GM18868 (cell line): ENCODE measurements around the gene GPX4.

Source experiments
- ATAC-seq: cut with Tn5 transposase; IDR thresholded peaks from one replicate; pipeline ENCODE4 v1.9.1; 2021; ENCODE audit warnings: mild to moderate bottlenecking, moderate library complexity; ENCODE audit not compliant: unreplicated experiment

The GPX4 gene

DNA sequence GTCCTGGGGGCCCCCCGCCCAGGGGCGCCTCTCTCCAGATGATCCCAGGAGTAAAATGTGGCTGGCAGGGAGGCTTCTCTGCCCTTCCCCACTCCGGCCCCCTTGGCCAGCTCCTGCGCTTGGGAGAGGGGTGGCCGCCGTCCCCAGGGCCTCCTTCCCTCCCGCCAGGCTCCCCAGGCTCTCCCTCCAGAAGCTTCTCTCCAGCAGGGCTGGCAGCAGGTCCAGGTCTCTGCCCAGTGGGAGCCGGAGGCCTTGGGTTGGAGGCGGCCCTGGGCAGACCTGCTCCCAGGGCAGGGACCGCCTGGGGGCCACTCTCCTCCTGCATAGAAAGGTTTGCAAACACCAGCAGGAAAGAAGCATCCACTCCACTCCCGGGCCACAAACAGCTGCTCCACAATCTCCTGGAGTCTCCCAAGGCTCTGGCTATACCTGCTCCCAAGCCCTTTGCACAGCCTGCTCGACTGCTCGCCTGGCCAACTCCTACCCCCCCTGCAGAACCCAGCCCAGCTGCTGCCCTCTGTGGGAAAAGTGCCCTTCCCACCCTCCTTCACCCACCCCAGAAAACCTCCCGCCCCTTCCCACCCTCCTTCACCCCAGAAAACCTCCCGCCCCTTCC lies 44.2 kb downstream of the GPX4 start:
- no peak for ATAC-seq

DNA sequence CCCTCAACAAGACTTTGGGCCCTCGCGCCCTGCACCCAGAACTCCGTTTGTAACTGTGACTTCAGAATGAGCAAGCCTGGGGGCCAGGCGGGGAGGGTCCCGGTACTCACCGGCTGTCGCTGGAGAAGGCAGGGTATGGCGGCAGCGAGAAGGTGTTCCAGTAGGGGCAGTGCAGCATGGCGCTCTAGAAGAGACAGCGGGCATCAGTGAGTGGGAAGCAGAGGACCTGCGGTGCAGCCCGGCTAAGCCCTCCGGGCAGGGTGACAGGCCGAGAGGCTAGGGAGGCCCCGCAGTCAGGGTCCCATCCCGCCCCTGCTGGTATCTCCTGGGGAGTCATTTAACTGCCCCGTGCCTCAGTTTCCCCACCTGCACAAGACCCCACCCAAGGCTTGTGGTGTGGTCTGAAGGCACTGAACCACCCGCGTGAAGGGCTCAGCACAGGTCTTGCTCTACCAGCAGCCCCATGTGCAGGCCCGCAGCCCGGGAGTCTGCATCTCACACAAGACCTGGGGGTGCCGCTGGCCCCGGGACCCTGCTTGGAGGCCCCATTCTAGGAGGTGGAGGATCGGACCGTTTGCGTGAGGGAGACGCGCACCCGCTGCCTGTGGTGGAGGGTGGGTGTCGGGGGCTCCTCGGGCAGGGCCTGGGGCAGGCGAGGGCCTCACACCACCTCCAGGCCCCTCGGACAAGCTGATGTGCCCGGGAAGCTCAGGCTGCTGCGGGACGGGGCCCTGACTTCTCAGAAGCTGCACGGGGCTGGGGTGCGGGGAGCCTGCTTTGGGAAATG lies 45.7 kb downstream of the GPX4 start:
- ATAC-seq, result no peak

DNA sequence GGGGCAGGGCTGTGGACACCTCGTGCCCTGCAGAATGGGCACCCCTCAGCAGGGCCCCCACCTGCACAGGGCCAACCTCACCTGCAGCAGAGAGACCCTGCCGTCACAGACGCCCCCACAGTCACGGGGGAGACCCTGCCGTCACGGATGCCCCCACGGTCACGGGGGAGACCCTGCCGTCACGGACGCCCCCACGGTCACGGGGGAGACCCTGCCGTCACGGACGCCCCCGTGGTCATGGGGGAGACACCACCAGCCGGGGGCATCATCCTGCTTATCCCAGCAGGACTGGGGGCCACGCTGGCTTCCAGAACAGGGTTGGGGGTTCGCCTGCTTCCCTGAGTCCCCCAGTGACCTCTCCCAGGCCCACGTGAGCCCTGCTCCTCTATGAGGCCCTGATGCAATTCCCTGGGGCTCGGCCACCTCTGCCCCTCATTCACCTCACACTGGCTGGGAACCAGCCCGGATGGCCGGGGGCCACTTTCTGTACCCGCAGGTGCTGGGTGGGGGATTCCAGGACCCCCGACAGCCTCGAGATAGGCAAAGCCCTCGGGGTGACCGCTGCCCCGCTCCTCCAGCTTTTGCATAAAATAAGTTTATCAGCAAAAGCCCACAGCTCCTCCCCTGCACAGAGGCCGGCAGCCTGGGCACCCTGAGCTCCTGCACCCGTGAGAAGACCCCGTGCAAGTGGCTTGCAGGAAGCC lies 46.7 kb downstream of the GPX4 start:
- no peak for ATAC-seq

DNA sequence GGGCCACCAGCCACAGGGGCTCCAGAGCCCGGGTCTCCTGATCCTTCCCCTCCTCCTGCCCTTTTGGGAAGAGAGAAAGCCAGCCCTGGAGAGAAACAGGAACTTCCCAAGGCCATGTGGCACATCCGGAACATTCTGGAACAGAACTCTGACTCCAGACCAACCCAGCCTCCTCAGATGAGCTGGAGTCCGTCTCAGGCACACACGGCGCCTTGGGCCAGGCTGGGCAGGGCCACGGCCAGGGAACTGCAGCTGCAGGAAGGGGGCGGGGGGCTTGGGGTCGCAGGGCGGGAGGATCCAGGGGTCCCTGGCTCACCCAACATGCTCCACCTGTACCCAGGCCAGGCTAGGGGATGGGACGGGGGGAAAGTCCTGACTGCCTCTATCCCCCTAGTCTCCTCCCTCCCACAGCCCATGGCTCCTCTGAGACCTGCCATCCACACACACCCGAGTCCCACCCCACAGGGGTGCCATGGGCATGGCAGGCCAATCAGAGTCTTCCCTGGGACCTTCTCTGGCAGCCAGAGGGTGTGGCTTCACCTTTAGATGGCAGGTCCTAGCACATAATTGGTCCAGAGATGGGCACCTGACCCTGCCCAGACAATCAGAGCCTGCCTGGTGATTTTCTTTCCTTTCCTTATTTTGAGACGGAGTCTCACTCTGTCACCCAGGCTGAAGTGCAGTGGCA lies 47.4 kb downstream of the GPX4 start:
- ATAC-seq, result no peak

DNA sequence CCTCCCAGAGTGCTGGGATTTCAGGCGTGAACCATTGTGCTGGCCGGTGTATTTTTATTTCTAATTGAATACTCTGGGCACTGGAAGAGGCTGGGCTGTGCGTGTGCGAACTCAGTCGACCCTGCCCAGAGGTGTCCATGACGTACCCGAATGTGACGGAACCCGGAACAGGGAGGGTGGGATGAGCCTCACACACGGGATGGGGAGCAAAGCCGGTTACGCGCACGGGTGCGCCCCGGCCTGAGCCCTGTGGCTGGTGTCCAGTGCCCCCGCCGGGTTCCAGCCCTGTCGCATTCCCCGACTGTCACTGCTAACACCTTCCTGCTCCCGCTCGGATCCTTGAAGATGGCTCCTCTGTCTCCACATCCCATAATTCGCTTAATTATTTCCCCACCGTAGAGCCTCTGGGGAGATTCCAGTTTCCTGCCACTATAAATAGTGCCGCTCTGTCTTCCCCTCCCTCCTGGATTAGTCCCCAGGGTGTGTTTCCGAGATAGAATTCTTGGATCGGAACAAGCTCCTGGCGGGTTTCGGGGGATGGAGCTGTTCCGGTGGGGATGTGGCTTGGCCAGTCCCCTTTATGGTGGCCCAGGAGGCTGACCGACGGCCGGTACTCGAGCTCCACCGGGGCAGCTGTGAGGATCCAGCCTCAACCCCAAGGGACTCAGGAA lies 48.3 kb downstream of the GPX4 start:
- no peak for ATAC-seq

DNA sequence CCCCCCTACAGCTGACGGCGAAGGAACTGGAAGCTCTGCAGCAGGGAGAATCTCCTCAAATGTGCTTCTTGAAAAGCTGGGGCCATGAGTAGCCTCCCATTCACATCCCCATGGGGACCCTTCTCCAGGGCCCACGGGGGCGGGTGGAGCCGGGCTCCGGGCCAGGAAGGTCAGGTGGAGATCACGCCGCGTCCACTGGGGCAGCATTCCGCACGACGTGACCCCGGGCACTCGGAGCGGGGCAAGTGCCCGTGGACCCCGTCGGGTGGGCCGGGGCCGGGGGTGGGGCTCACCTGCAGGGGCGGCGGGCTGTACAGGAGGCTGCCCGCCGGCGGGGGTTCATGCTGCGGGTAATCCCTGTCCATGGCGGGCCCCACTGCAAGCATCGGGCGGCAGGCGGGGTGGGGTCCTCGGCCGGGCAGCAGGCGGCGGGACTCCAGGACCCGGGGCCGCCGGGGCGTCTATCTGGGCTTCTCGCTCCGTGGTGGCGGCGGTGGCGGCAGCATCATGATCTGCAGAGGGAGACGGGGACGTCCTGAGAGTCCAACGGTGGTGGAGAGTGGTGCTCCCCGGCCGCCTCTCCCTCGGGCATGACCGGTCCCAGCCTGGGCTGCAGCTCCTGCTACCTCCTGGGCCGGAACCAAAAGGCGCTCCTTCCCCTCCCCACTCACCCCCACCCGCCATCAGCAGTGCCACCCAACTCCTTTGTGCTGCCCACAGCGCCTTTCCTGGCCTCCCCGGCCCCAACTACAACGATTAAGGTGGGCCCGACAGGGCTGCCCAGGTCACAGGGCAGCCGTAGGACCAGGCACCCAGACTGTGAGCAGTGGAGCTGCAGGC lies 50.3 kb downstream of the GPX4 start:
- ATAC-seq, result no peak

DNA sequence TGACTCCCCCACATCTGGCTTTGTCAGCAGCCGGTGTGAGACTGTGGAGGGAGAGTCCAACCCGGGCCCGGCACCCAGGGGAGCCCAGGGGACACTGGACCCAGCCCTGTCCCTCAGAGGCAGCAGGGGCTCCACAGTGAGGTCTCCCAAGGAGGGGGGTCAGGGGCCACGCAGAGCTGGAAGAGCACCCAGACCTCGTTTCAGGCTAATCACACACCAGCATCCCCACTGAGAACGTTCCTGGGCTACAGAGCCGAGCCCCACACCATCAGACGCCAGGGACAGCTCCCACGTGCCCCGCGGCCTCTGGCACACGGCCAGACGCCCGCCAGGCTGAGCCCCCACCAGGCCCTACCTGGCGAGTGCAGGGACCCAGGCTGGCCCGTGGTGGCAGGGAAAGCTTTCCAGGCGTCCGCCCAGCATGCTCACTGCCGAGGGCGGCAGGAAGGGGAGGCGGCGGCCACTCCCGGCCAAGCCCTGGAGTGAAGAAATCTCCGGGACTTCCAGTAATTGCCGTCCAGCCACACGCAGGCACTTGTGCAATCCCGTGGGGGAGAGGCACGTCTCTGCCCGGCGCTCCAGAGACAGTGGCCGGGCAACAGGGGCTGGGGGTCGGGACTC lies 51.0 kb downstream of the GPX4 start:
- ATAC-seq, result no peak

DNA sequence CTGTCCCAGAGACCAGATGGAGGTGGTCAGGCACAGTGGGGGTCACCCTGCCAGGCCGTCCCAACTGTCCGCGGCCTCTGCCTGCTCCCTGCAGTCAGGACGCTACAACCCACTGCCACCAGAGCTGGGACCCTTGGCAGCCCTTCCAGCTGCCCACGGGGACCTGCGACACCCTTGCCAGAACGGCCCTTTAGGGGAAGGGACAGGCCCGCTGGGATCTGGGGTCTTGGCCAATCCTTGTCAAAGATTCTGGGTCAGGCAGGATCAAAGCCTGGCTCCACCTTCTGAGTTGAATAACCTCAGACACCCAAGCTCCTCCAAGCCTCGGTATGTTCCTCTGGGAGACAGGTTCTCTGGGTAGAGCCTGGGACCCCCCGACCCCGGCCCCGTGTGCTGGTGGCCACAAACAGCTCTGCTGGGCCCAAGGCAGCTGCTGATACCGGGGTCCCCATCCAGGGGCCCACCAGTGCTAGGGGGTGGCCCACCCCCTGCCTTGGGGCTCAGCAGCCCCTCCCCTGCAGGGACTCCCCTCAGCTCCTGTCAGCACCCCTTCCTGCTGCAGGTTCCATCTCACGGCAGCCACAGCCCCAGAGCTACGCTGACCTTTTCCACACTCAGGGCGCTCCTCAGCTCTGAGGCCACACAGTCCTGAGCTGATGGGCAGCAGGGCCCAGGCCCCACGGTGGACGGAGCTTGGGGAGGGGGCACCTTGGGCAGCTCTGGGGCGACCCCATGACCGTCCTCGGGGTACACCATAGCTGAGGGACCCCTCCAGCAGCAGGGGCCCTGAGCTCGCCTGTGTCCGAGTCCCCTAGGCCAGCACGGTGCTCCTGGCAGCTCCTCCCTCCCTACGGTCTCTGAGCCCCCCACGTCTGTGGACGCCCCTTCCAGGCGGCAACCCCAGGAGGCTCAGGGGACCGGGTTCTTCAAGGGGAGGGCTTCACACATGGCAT lies 51.8 kb downstream of the GPX4 start:
- ATAC-seq, result no peak
